Cardiac fibroblast (primary cell): ENCODE measurements around the gene IL10RA.

ENCODE experiments used
- DNase-seq, 2 donors: peaks; one replicate each; pipeline versions ENCODE4 v3.0.0 to v3.0.0-alpha.2; 2010; ENCODE audit warnings: low read depth in 2 of 2
- H3K4me3 ChIP-seq, 2 donors: replicated peaks in 1 of 2; 1 replicate in 1 of 2; 2 replicates in 1 of 2; pipeline ENCODE4 v1.5.1; 2011; ENCODE audit warnings: low read depth in 2 of 2, low read length in 2 of 2, mild to moderate bottlenecking in 2 of 2, moderate library complexity in 1 of 2
- TF ChIP-seq, protein P1 (sequence below): IDR thresholded peaks from one replicate; pipeline ENCODE4 v1.5.1; 2011; ENCODE audit warnings: low read depth, mild to moderate bottlenecking, low read length, inconsistent platforms

IL10RA gene

DNA sequence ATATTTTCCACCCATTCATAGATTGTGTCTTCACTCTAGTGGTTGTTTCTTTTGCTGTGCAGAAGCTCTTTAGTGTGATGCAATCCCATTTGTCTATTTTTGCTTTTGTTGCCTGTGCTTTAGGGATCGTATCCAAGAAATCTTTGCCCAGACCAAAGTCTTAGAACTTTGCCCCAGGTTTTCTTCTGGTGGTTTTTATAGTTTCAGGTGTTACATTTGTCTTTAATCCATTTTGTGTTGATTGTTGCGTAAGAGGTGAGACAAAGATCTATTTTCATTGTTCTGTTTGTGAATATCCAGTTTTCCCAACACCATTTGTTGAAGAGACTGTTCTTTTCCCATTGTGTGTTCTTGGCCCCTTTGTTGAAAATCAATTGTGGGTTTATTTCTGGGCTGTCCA is 6.4 kb downstream of the IL10RA start:
- TF ChIP-seq, protein P1, sequence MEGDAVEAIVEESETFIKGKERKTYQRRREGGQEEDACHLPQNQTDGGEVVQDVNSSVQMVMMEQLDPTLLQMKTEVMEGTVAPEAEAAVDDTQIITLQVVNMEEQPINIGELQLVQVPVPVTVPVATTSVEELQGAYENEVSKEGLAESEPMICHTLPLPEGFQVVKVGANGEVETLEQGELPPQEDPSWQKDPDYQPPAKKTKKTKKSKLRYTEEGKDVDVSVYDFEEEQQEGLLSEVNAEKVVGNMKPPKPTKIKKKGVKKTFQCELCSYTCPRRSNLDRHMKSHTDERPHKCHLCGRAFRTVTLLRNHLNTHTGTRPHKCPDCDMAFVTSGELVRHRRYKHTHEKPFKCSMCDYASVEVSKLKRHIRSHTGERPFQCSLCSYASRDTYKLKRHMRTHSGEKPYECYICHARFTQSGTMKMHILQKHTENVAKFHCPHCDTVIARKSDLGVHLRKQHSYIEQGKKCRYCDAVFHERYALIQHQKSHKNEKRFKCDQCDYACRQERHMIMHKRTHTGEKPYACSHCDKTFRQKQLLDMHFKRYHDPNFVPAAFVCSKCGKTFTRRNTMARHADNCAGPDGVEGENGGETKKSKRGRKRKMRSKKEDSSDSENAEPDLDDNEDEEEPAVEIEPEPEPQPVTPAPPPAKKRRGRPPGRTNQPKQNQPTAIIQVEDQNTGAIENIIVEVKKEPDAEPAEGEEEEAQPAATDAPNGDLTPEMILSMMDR: no peak
- DNase-seq: no peak

DNA sequence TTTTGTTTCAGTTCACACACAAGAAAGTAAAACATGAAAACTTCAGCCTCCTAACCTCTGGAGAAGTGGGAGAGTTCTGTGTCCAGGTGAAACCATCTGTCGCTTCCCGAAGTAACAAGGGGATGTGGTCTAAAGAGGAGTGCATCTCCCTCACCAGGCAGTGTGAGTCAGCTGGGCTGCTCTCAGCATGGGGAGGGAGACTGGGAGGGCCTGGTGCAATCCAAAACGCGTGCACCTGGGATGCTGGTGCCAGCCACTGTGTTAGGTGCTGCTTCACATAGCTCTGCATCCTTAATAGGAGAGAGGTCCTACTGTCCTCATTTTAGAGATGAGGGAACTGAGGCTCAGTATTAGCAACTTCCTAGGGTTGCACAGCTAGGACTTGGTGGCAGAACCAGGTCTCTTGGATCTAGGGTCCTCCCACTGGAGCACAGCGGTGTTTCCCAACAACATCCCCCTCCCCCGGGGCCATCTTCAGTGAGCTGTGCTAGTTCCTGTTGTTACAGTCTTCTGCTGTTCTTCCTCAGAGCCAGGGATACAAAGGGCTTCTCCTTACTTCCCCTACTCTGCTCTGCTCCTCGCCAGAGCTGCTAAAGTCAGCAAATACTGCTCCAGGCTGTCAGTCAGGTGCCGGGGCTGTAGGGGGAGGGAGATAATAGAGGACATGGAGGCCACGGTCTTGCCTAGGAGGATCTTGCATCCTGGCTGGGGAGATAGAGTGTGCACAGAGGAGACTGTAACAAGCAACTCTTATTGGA is 8.0 kb downstream of the IL10RA start:
- DNase-seq: no peak
- TF ChIP-seq, protein P1: no peak
- H3K4me3 ChIP-seq: no peak overlapping the region

More for the DNA sequence above, 6.4 kb downstream of the IL10RA start:
- H3K4me3 ChIP-seq: no peak overlapping the region

- no peak for DNase-seq
- TF ChIP-seq, protein P1: no peak
- no peak overlapping the region for H3K4me3 ChIP-seq
Measured at GRCh38 chr11:117995472-117995871, 9.3 kb downstream of the IL10RA start.

DNA sequence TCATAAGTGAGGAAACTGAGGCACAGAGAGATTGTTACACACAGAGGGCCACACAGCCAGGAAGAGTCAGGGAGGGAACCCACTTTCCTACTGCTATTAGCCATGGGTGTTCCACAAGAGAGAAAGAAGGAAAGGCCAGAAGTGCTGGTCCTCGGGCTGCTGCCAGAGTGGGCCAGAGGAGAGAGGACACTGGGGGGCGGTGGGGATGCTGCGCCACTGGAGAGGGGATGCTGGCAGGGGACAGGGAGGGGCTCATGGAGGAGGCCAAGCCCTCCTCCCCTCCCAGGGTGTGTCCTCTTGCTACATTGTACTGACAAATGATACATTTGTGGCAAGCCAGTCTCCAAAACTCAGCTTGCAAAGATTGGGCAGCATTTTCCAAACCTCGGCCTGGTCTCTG is 9.9 kb downstream of the IL10RA start:
- no peak overlapping the region for H3K4me3 ChIP-seq
- DNase-seq: no peak
- TF ChIP-seq, protein P1: no peak

DNA sequence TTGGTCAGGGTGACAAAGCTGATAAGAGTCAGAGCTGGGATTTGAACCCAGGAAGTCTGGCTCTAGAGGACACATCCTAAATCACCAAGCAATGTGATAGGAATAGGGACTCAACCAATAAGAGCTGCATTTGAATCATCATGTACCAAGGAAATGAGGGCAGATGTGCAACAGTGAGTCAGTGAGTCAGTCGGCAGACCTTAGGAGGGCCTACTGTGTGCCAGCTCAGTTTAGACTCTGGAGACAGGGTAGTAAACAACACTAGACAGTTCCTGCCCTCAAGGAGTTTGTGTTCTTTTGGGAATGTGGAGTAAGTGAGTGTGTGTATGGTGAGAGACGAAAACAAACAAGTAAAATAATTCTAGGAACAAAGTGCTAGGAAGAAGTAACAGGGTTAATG is 11.2 kb downstream of the IL10RA start:
- DNase-seq: no peak
- TF ChIP-seq, protein P1: no peak
- no peak overlapping the region for H3K4me3 ChIP-seq

DNA sequence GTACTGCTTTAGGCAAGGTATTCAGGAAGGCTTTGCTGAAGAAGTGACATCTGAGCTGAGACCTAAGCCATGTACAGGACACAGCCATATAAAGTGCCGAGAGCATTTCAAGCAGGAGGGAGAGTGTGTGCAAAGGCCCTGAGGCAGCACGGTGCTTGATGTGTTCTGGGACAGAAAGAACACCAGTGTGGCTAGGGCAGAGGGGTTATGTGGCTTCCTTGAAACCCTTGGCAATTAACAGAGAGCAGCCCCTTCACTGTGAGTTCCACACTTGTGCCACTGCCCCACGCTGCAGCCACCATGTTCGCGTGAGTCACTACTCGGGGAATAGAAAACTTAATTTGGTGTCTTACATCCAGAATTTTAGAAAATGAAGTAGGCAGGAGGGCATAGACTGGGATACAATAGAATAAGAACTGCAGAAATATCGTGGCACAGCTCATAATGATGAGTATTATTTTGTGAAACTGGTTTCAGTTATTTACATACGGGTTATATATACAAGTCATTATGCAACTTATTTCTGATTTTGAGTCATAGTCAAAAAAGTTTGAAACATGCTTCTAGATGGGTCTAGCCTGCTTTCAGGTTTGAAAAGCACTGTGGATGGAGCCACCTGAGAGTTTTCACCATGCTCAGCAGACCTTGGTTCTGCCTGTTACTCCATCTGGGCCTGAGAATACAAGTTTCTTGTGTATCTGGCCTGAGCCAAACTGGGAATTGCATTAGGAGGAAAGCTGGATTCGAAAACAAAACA is 11.8 kb downstream of the IL10RA start:
- DNase-seq: no peak
- no peak overlapping the region for H3K4me3 ChIP-seq
- TF ChIP-seq, protein P1: no peak
